ENCODE measurements around the gene RNF13. TPM values are rescaled to one million over a fixed set of nuclear protein-coding genes. Genes with fewer than 3 reads are reported as not detected.

Gene RNF13
- total and polyA plus RNA-seq, 3 donors from 2014 or later, result 41.7 to 85.0 (median 81.8) TPM

DNA sequence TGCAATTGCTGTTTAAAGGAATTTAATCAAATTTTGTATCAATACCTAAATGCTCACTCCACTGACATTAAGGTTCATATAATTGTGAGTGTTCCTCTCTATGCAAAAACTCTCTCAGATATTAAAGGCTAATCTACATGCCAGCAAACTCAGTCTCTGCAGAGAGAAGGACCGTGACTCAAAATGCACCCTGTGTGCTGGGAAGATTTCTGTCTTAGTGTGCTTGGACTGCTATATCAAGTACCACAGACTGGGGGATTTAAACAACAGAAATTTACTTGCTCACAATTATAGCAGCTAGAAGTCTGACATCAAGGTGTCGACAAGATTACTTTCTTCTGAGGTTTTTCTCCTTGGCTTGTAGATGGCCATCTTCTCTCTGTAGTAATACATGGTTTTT lies 176.3 kb downstream of the RNF13 start:
- Histone ChIP-seq H3K27ac (no peak overlapping the region), H3K9me3 (no peaks in the 10 kb centered on the region), H3K4me1 (no peaks in the 10 kb centered on the region), H3K4me3 (no peak overlapping the region), H3K36me3 (ENCODE audit: low read depth, missing control alignments) (no peaks in the 10 kb centered on the region), H3K27me3 (no peaks in the 10 kb centered on the region)
- WGBS, 2 donors, result 63 to 76% methylated on average over 2 of the region's 2 CpGs
- no peak for TF ChIP-seq POLR2A (IDR thresholded peaks at IDR 0.05)
- no peak for TF ChIP-seq CTCF (IDR thresholded peaks at IDR 0.05)
- intact Hi-C loops (cut with DNase I; ENCODE audit: low total_unique reads), result no loop called here
- no peak for DNase-seq

GRCh38 chr3:149990423-149990948 lies 177.5 kb downstream of the RNF13 start:
- no peak for DNase-seq
- Histone ChIP-seq H3K4me3 (no peak overlapping the region), H3K4me1 (no peaks in the 10 kb centered on the region), H3K9me3 (no peaks in the 10 kb centered on the region), H3K27me3 (no peaks in the 10 kb centered on the region), H3K36me3 (ENCODE audit: low read depth, missing control alignments) (no peaks in the 10 kb centered on the region), H3K27ac (no peak overlapping the region)
- 61 to 83% methylated on average over 1 of the region's 1 CpG for WGBS, 2 donors
- no peak for TF ChIP-seq POLR2A (IDR thresholded peaks at IDR 0.05)
- TF ChIP-seq CTCF (IDR thresholded peaks at IDR 0.05), result no peak
- intact Hi-C loops (cut with DNase I; ENCODE audit: low total_unique reads), result no loop called here

- no peak overlapping the region for H3K4me3 ChIP-seq
- 90 to 100% methylated on average over 4 of the region's 4 CpGs for WGBS, 2 donors
- intact Hi-C loops (cut with DNase I; ENCODE audit: low total_unique reads), result no loop called here
Measured at GRCh38 chr3:149992416-149993058, 179.5 kb downstream of the RNF13 start.

GRCh38 chr3:149998946-149999345 lies 185.9 kb downstream of the RNF13 start:
- Histone ChIP-seq H3K9me3 (no peaks in the 10 kb centered on the region), H3K27ac (no peak overlapping the region), H3K4me3 (no peak overlapping the region), H3K27me3 (no peaks in the 10 kb centered on the region), H3K36me3 (ENCODE audit: low read depth, missing control alignments) (no peaks in the 10 kb centered on the region), H3K4me1 (no peaks in the 10 kb centered on the region)
- TF ChIP-seq CTCF (IDR thresholded peaks at IDR 0.05) (no peak), POLR2A (IDR thresholded peaks at IDR 0.05) (no peak)
- no peak for DNase-seq
- intact Hi-C loops (cut with DNase I; ENCODE audit: low total_unique reads), result no loop called here
- WGBS, 2 donors, result 88 to 91% methylated on average over 1 of the region's 1 CpG

More at GRCh38 chr3:149992416-149993058, 179.5 kb downstream of the RNF13 start:
- no peak overlapping the region for H3K27ac ChIP-seq
- TF ChIP-seq POLR2A (IDR thresholded peaks at IDR 0.05) (no peak), CTCF (IDR thresholded peaks at IDR 0.05) (no peak)
- no peaks in the 10 kb centered on the region for H3K27me3 ChIP-seq
- H3K36me3 ChIP-seq (ENCODE audit: low read depth, missing control alignments), result no peaks in the 10 kb centered on the region
- no peaks in the 10 kb centered on the region for H3K4me1 ChIP-seq
- no peak for DNase-seq
- no peaks in the 10 kb centered on the region for H3K9me3 ChIP-seq

DNA sequence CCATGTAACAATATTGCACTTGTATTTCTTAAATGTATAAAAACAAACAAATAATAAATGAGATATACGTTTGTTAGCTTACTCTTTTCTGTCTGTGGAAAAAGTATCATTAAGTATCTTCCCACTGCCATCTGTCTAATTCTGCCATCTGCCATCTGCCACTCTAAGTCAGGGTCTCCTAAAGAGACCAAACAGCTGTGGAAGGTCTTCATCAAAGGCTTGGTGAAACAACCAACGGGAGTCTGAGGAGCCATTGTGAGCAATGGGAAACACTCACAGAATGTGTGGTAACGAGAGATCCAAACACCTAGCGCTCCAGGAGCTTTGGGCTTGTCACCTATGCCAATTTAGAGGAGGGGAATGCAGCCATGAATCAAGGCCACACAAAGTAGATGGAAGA lies 186.4 kb downstream of the RNF13 start:
- intact Hi-C loops (cut with DNase I; ENCODE audit: low total_unique reads), result no loop called here
- Histone ChIP-seq H3K4me1 (no peaks in the 10 kb centered on the region), H3K4me3 (no peak overlapping the region), H3K27ac (no peak overlapping the region), H3K36me3 (ENCODE audit: low read depth, missing control alignments) (no peaks in the 10 kb centered on the region), H3K9me3 (no peaks in the 10 kb centered on the region), H3K27me3 (no peaks in the 10 kb centered on the region)
- TF ChIP-seq CTCF (IDR thresholded peaks at IDR 0.05), result no peak
- TF ChIP-seq POLR2A (IDR thresholded peaks at IDR 0.05), result no peak
- no peak for DNase-seq
- WGBS, 2 donors, result 88 to 91% methylated on average over 4 of the region's 4 CpGs
